Mammary epithelial cell (primary cell): ENCODE measurements around the gene SRD5A1.

Experiments
- EZH2 ChIP-seq: IDR thresholded peaks from 2 replicates; pipeline ENCODE4 v1.6.1; 2012; ENCODE audit warnings: low read length, inconsistent platforms, borderline replicate concordance
- TF ChIP-seq, protein P1 (sequence below), 2 donors: IDR thresholded peaks in 1 of 2; conservative IDR thresholded peaks in 1 of 2; 2 replicates each; pipeline ENCODE4 v1.5.1; 2011 to 2012; ENCODE audit warnings: inconsistent platforms in 2 of 2, low read length in 2 of 2, mild to moderate bottlenecking in 2 of 2, control low read depth in 1 of 2, low read depth in 1 of 2; ENCODE audit not compliant: insufficient read depth in 1 of 2; ENCODE audit errors: extremely low read depth in 1 of 2

DNA sequence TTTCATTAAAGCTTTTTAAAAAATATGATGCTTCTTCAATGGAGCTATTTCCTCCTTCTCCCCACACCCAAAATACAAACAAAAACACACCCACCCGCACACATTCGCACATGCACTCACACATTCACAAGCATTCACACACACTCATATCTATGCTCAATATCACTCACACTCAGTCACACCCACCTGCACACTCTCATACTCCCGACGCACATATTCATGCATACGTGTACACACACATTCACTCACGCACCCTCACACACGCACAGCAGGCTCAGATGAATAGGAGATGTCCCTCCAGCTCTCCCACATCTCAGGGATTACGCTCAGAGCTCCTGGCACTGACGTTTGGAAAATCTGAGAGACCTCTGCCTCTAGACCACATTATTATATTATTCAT lies 54.3 kb downstream of the SRD5A1 start:
- TF ChIP-seq, protein P1, sequence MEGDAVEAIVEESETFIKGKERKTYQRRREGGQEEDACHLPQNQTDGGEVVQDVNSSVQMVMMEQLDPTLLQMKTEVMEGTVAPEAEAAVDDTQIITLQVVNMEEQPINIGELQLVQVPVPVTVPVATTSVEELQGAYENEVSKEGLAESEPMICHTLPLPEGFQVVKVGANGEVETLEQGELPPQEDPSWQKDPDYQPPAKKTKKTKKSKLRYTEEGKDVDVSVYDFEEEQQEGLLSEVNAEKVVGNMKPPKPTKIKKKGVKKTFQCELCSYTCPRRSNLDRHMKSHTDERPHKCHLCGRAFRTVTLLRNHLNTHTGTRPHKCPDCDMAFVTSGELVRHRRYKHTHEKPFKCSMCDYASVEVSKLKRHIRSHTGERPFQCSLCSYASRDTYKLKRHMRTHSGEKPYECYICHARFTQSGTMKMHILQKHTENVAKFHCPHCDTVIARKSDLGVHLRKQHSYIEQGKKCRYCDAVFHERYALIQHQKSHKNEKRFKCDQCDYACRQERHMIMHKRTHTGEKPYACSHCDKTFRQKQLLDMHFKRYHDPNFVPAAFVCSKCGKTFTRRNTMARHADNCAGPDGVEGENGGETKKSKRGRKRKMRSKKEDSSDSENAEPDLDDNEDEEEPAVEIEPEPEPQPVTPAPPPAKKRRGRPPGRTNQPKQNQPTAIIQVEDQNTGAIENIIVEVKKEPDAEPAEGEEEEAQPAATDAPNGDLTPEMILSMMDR (conservative IDR thresholded peaks at IDR 0.05 in 1 of 2, IDR thresholded peaks at IDR 0.05 in 1 of 2; ENCODE audit: extremely low read depth in 1 of 2, insufficient read depth in 1 of 2, low read depth in 1 of 2, low read length in 2 of 2), result no peak
- no peak for TF ChIP-seq EZH2
